HepG2 (cell line): ENCODE measurements around the gene STEAP1B. TPM values are rescaled to one million over a fixed set of nuclear protein-coding genes. Genes with fewer than 3 reads are reported as not detected.

ENCODE experiments used
- ATM ChIP-seq: fragments of 450-650 bp; IDR thresholded peaks from 2 replicates; pipeline ENCODE4 v1.7.1; 2017; ENCODE audit warnings: mild to moderate bottlenecking, borderline replicate concordance
- FOXP1 ChIP-seq, 2 experiments: fragments of 450-650 bp in 1 of 2; IDR thresholded peaks; 2 replicates each; pipeline ENCODE4 v1.6.1; 2017 to 2018; ENCODE audit warnings: antibody characterized with exemption in 1 of 2
- GZF1 ChIP-seq: sonication (generic); formaldehyde crosslinking; IDR thresholded peaks from 2 replicates; pipeline ENCODE4 v1.5.1; 2020; ENCODE audit warnings: mild to moderate bottlenecking, missing genetic modification reagents
- HNF4G ChIP-seq, 2 experiments: sonication (generic) in 1 of 2; formaldehyde crosslinking in 1 of 2; IDR thresholded peaks; 2 replicates each; pipeline versions ENCODE4 v1.4.0 to v1.6.1; 2011 to 2020; ENCODE audit warnings: borderline replicate concordance in 2 of 2, low read depth in 2 of 2, mild to moderate bottlenecking in 2 of 2, low read length in 1 of 2, missing genetic modification reagents in 1 of 2, moderate library complexity in 1 of 2
- HOXD1 ChIP-seq: sonication (generic); formaldehyde crosslinking; IDR thresholded peaks from 2 replicates; pipeline ENCODE4 v1.5.0; 2020; ENCODE audit warnings: missing genetic modification reagents
- PHF5A ChIP-seq: IDR thresholded peaks from one replicate; pipeline ENCODE4 v1.6.1; 2018; ENCODE audit warnings: low read depth, missing genetic modification reagents; ENCODE audit not compliant: unreplicated experiment
- POLR2A ChIP-seq, 2 experiments: IDR thresholded peaks; 2 replicates each; pipeline ENCODE4 v1.6.1; 2011; ENCODE audit warnings: low read depth in 2 of 2, low read length in 2 of 2, mild to moderate bottlenecking in 1 of 2, moderate library complexity in 1 of 2; ENCODE audit not compliant: insufficient read depth in 1 of 2
- SMARCC2 ChIP-seq: fragments of 450-650 bp; IDR thresholded peaks from 2 replicates; pipeline ENCODE4 v1.6.1; 2017; ENCODE audit warnings: antibody characterized with exemption, mild to moderate bottlenecking
- ZIK1 ChIP-seq: sonication (generic); formaldehyde crosslinking; IDR thresholded peaks from 2 replicates; pipeline ENCODE4 v1.5.0; 2020; ENCODE audit warnings: mild to moderate bottlenecking, low read depth, missing genetic modification reagents, borderline replicate concordance
- ZNF263 ChIP-seq: sonication (generic); formaldehyde crosslinking; IDR thresholded peaks from 2 replicates; pipeline ENCODE4 v1.4.0; 2020; ENCODE audit warnings: missing genetic modification reagents
- ZNF501 ChIP-seq: sonication (generic); formaldehyde crosslinking; IDR thresholded peaks from 2 replicates; pipeline ENCODE4 v1.5.1; 2020; ENCODE audit warnings: mild to moderate bottlenecking, moderate library complexity, missing genetic modification reagents
- ZNF543 ChIP-seq: sonication (generic); formaldehyde crosslinking; IDR thresholded peaks from 2 replicates; pipeline ENCODE4 v1.4.0; 2020; ENCODE audit warnings: mild to moderate bottlenecking, missing genetic modification reagents
- ZNF563 ChIP-seq: sonication (generic); formaldehyde crosslinking; IDR thresholded peaks from 2 replicates; pipeline ENCODE4 v1.8.0; 2022; ENCODE audit warnings: mild to moderate bottlenecking, moderate library complexity, missing genetic modification reagents
- ZNF703 ChIP-seq: sonication (generic); formaldehyde crosslinking; IDR thresholded peaks from 2 replicates; pipeline ENCODE4 v1.5.1; 2020; ENCODE audit warnings: missing genetic modification reagents, mild to moderate bottlenecking, moderate library complexity, borderline replicate concordance
- polyA plus RNA-seq, 8 experiments: library from polyadenylated mRNA; depleted of rRNA in 3 of 8; stranded (reverse) in 7 of 8; unstranded in 1 of 8; fragments of >200 nt; fragmentation: Illumina TruSeq in 4 of 8; extraction: Trizol in 4 of 8; gene quantifications; 2 replicates each; pipeline versions ENCODE4 v1.2.1 to v1.2.3, GENCODE V29; 2011 to 2016; ENCODE audit warnings: low read depth in 4 of 8, missing spikeins in 1 of 8, mixed read lengths in 1 of 8; ENCODE audit not compliant: insufficient read depth in 1 of 8
- total RNA-seq, 5 experiments: library from RNA; depleted of rRNA; stranded (reverse); fragments of >200 nt; fragmentation: Illumina TruSeq; extraction: Trizol; gene quantifications; 2 replicates each; pipeline ENCODE4 v1.2.3, GENCODE V29; 2016; ENCODE audit warnings: low read depth in 1 of 5
- TF ChIP-seq, protein P1 (sequence below): IDR thresholded peaks from 2 replicates; pipeline ENCODE4 v1.6.1; 2018; ENCODE audit warnings: missing genetic modification reagents
- TF ChIP-seq, protein P2 (sequence below): sonication (generic); formaldehyde crosslinking; IDR thresholded peaks from 2 replicates; pipeline ENCODE4 v1.5.1; 2020; ENCODE audit warnings: missing genetic modification reagents, mild to moderate bottlenecking, borderline replicate concordance
- TF ChIP-seq, protein P3 (sequence below): sonication (generic); formaldehyde crosslinking; IDR thresholded peaks from 2 replicates; pipeline ENCODE4 v1.9.0; 2021; ENCODE audit warnings: missing genetic modification reagents, mild to moderate bottlenecking, borderline replicate concordance
- TF ChIP-seq, protein P4 (sequence below): sonication (generic); formaldehyde crosslinking; IDR thresholded peaks from 2 replicates; pipeline ENCODE4 v1.5.1; 2020; ENCODE audit warnings: mild to moderate bottlenecking, missing genetic modification reagents, borderline replicate concordance
- TF ChIP-seq, protein P5 (sequence below): sonication (generic); formaldehyde crosslinking; IDR thresholded peaks from 2 replicates; pipeline ENCODE4 v1.8.0; 2022; ENCODE audit warnings: mild to moderate bottlenecking, missing genetic modification reagents, moderate library complexity
- TF ChIP-seq, protein P6 (sequence below): sonication (generic); formaldehyde crosslinking; IDR thresholded peaks from 2 replicates; pipeline ENCODE4 v1.4.0; 2020; ENCODE audit warnings: missing genetic modification reagents

Gene STEAP1B
- total and polyA plus RNA-seq, 2 of the 13 experiments (the other 11 are each of a cell fraction or from before 2014, with no cell fraction given): not detected

DNA sequence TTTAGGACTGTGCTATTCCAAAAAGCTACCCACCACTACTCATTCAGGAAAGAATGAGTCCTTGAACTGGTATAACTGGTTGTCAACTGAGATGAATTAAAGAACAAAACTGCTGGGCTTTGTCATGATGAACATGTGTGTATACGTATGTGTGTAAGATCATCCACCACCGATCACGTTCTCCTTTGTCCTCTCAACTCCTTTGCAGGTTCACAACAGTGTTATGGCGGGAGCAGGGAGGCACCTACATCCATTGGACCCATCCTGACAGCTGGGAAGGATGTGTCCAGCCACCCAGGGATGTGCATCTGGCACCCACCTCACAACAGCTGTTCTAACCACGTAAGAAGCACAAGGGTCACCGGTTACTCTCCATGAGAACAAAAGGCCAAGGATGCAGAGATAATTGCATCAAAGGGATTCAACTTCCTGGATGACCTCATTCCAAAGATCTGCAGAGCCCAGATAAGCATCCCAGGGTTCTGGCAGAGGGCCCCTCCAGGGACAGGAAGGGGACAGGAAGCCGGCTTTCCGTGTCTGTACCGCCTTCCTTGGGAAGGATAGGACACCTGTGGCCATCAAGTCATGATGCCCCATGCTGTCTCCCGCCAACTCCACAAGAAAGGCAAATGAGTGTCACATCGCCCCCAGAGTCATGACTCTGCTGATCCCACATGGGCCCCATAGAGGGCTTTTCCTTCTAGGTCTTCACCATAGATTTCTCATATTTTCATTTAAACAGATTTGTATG is 66.1 kb downstream of the STEAP1B start (continued):
- no peak for TF ChIP-seq ZIK1 (CRISPR knock-in tag)
- peak; percentile 83 for TF ChIP-seq HNF4G (IDR thresholded peaks at IDR 0.05; ENCODE audit: borderline replicate concordance, low read depth, low read length)
- peak; percentile 92; the same call in 1 of the 2 replicates for TF ChIP-seq HNF4G (CRISPR knock-in tag; IDR thresholded peaks at IDR 0.05; ENCODE audit: borderline replicate concordance, low read depth)
- TF ChIP-seq, protein P1, sequence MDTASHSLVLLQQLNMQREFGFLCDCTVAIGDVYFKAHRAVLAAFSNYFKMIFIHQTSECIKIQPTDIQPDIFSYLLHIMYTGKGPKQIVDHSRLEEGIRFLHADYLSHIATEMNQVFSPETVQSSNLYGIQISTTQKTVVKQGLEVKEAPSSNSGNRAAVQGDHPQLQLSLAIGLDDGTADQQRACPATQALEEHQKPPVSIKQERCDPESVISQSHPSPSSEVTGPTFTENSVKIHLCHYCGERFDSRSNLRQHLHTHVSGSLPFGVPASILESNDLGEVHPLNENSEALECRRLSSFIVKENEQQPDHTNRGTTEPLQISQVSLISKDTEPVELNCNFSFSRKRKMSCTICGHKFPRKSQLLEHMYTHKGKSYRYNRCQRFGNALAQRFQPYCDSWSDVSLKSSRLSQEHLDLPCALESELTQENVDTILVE (CRISPR knock-in tag): peak; percentile 81
- TF ChIP-seq PHF5A (CRISPR knock-in tag): no peak
- TF ChIP-seq, protein P2, sequence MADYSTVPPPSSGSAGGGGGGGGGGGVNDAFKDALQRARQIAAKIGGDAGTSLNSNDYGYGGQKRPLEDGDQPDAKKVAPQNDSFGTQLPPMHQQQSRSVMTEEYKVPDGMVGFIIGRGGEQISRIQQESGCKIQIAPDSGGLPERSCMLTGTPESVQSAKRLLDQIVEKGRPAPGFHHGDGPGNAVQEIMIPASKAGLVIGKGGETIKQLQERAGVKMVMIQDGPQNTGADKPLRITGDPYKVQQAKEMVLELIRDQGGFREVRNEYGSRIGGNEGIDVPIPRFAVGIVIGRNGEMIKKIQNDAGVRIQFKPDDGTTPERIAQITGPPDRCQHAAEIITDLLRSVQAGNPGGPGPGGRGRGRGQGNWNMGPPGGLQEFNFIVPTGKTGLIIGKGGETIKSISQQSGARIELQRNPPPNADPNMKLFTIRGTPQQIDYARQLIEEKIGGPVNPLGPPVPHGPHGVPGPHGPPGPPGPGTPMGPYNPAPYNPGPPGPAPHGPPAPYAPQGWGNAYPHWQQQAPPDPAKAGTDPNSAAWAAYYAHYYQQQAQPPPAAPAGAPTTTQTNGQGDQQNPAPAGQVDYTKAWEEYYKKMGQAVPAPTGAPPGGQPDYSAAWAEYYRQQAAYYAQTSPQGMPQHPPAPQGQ (CRISPR knock-in tag): no peak
- peak; percentile 58; the same call in 1 of the 2 replicates for TF ChIP-seq HOXD1 (CRISPR knock-in tag)
- no peak for TF ChIP-seq ATM
- TF ChIP-seq, protein P3, sequence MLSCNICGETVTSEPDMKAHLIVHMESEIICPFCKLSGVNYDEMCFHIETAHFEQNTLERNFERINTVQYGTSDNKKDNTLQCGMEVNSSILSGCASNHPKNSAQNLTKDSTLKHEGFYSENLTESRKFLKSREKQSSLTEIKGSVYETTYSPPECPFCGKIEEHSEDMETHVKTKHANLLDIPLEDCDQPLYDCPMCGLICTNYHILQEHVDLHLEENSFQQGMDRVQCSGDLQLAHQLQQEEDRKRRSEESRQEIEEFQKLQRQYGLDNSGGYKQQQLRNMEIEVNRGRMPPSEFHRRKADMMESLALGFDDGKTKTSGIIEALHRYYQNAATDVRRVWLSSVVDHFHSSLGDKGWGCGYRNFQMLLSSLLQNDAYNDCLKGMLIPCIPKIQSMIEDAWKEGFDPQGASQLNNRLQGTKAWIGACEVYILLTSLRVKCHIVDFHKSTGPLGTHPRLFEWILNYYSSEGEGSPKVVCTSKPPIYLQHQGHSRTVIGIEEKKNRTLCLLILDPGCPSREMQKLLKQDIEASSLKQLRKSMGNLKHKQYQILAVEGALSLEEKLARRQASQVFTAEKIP (CRISPR knock-in tag): no peak
- TF ChIP-seq ZNF263 (CRISPR knock-in tag): no peak
- peak; percentile 57; the same call in 1 of the 2 replicates for TF ChIP-seq GZF1
- TF ChIP-seq FOXP1 (IDR thresholded peaks at IDR 0.05): no peak
- peak; percentile 76 for TF ChIP-seq FOXP1 (CRISPR knock-in tag; IDR thresholded peaks at IDR 0.05)
- no peak for TF ChIP-seq SMARCC2
- peak; percentile 70 for TF ChIP-seq ZNF501 (CRISPR knock-in tag)
- no peak for TF ChIP-seq ZNF543 (CRISPR knock-in tag)
- no peak for TF ChIP-seq POLR2A (IDR thresholded peaks at IDR 0.05; ENCODE audit: insufficient read depth in 1 of 2, low read depth in 2 of 2, low read length in 2 of 2)
- TF ChIP-seq, protein P4, sequence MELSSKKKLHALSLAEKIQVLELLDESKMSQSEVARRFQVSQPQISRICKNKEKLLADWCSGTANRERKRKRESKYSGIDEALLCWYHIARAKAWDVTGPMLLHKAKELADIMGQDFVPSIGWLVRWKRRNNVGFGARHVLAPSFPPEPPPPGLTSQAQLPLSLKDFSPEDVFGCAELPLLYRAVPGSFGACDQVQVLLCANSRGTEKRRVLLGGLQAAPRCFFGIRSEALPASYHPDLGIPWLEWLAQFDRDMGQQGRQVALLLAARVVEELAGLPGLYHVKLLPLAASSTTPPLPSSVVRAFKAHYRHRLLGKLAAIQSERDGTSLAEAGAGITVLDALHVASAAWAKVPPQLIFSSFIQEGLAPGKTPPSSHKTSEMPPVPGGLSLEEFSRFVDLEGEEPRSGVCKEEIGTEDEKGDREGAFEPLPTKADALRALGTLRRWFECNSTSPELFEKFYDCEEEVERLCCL (CRISPR knock-in tag): no peak
- TF ChIP-seq ZNF563 (CRISPR knock-in tag): no peak
- TF ChIP-seq, protein P5, sequence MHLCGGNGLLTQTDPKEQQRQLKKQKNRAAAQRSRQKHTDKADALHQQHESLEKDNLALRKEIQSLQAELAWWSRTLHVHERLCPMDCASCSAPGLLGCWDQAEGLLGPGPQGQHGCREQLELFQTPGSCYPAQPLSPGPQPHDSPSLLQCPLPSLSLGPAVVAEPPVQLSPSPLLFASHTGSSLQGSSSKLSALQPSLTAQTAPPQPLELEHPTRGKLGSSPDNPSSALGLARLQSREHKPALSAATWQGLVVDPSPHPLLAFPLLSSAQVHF (CRISPR knock-in tag): no peak
- TF ChIP-seq, protein P6, sequence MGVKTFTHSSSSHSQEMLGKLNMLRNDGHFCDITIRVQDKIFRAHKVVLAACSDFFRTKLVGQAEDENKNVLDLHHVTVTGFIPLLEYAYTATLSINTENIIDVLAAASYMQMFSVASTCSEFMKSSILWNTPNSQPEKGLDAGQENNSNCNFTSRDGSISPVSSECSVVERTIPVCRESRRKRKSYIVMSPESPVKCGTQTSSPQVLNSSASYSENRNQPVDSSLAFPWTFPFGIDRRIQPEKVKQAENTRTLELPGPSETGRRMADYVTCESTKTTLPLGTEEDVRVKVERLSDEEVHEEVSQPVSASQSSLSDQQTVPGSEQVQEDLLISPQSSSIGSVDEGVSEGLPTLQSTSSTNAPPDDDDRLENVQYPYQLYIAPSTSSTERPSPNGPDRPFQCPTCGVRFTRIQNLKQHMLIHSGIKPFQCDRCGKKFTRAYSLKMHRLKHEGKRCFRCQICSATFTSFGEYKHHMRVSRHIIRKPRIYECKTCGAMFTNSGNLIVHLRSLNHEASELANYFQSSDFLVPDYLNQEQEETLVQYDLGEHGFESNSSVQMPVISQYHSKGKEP: no peak
- no peak for TF ChIP-seq ZNF703 (CRISPR knock-in tag)
